MM.1S (cell line): ENCODE data around the gene ZNF454.

Experiments
- DNase-seq: peaks from one replicate; pipeline ENCODE4 v3.0.0-alpha.2; 2015
- H2AFZ ChIP-seq: fragments of 300-600 bp; sonication (generic); 2 replicates; pipeline ENCODE4 v1.6.0; 2016; ENCODE audit warnings: antibody characterized with exemption, low read length
- H3F3A ChIP-seq: fragments of 300-600 bp; sonication (generic); 2 replicates; pipeline ENCODE4 v1.6.1; 2016; ENCODE audit warnings: mild to moderate bottlenecking, antibody characterized with exemption, low read length, moderate library complexity, mixed read lengths; ENCODE audit not compliant: insufficient read depth
- H3K27ac ChIP-seq: fragments of 300-600 bp; sonication (generic); 2 replicates; pipeline ENCODE4 v1.5.1; 2016; ENCODE audit warnings: mild to moderate bottlenecking, low read length
- H3K27me3 ChIP-seq: fragments of 300-600 bp; sonication (generic); replicated peaks from 2 replicates; pipeline ENCODE4 v1.6.0; 2016; ENCODE audit warnings: low read length; ENCODE audit not compliant: insufficient read depth
- H3K36me3 ChIP-seq: fragments of 300-600 bp; sonication (generic); replicated peaks from 2 replicates; pipeline ENCODE4 v1.6.1; 2016; ENCODE audit warnings: mild to moderate bottlenecking, low read length, mixed read lengths; ENCODE audit not compliant: insufficient read depth
- H3K4me1 ChIP-seq: fragments of 300-600 bp; sonication (generic); 2 replicates; pipeline ENCODE4 v1.6.1; 2016; ENCODE audit warnings: low read length, mixed read lengths
- H3K4me2 ChIP-seq: fragments of 300-600 bp; sonication (generic); 2 replicates; pipeline ENCODE4 v1.6.0; 2016; ENCODE audit warnings: low read depth, low read length
- H3K4me3 ChIP-seq: fragments of 300-600 bp; sonication (generic); 2 replicates; pipeline ENCODE4 v1.5.1; 2016; ENCODE audit warnings: low read length, mixed read lengths
- H3K79me2 ChIP-seq: fragments of 300-600 bp; sonication (generic); 2 replicates; pipeline ENCODE4 v1.6.1; 2016; ENCODE audit warnings: mixed run types, low read length, mixed read lengths
- H3K9ac ChIP-seq: fragments of 300-600 bp; sonication (generic); 2 replicates; pipeline ENCODE4 v1.6.1; 2016; ENCODE audit warnings: low read length, mixed read lengths
- H3K9me2 ChIP-seq: fragments of 300-600 bp; sonication (generic); replicated peaks from 2 replicates; pipeline ENCODE4 v1.6.1; 2016; ENCODE audit warnings: mild to moderate bottlenecking, low read length, mixed read lengths; ENCODE audit not compliant: insufficient read depth
- H3K9me3 ChIP-seq: fragments of 300-600 bp; sonication (generic); replicated peaks from 2 replicates; pipeline ENCODE4 v1.6.1; 2016; ENCODE audit warnings: mild to moderate bottlenecking, low read length, mixed read lengths; ENCODE audit not compliant: insufficient read depth
- H4K20me1 ChIP-seq: fragments of 300-600 bp; sonication (generic); 2 replicates; pipeline ENCODE4 v1.6.1; 2016; ENCODE audit warnings: mild to moderate bottlenecking, low read length, moderate library complexity, mixed read lengths; ENCODE audit not compliant: insufficient read depth
- CTCF ChIP-seq: fragments of 300-600 bp; sonication (generic); IDR thresholded peaks from 2 replicates; pipeline ENCODE4 v1.5.1; 2016; ENCODE audit warnings: antibody characterized with exemption, low read length, mixed read lengths
- EZH2 ChIP-seq: fragments of 300-600 bp; sonication (generic); optimal IDR thresholded peaks from 2 replicates; pipeline ENCODE3; 2017; ENCODE audit warnings: low read depth, mild to moderate bottlenecking, antibody characterized with exemption, low read length, mixed read lengths
- EZH2phosphoT487 ChIP-seq: fragments of 300-600 bp; sonication (generic); IDR thresholded peaks from 2 replicates; pipeline ENCODE4 v1.6.1; 2018; ENCODE audit warnings: antibody characterized with exemption, low read length

The ZNF454 gene

GRCh38 chr5:178981381-178981780 lies 40.4 kb downstream of the ZNF454 start:
- no peak for DNase-seq
- no peak overlapping the region for H2AFZ ChIP-seq
- no peaks in the 10 kb centered on the region for H3K36me3 ChIP-seq

GRCh38 chr5:178982941-178983340 lies 41.9 kb downstream of the ZNF454 start:
- Histone ChIP-seq H3K4me2 (no peak overlapping the region), H2AFZ (no peak overlapping the region), H3K36me3 (no peaks in the 10 kb centered on the region), H3K27ac (no peak overlapping the region), H3K4me3 (no peak overlapping the region), H4K20me1 (no peaks in the 10 kb centered on the region), H3K9me2 (no peaks in the 10 kb centered on the region), H3K27me3 (no peaks in the 10 kb centered on the region), H3F3A (no peaks in the 10 kb centered on the region), H3K9ac (no peak overlapping the region), H3K9me3 (no peaks in the 10 kb centered on the region), H3K4me1 (no peaks in the 10 kb centered on the region), H3K79me2 (no peaks in the 10 kb centered on the region)
- TF ChIP-seq EZH2phosphoT487 (no peak), CTCF (no peak), EZH2 (no peak)
- DNase-seq, result no peak

More at GRCh38 chr5:178981381-178981780, 40.4 kb downstream of the ZNF454 start:
- H4K20me1 ChIP-seq, result no peaks in the 10 kb centered on the region
- no peaks in the 10 kb centered on the region for H3K9me2 ChIP-seq
- TF ChIP-seq EZH2phosphoT487 (no peak), CTCF (no peak), EZH2 (no peak)
- no peak overlapping the region for H3K27ac ChIP-seq
- no peak overlapping the region for H3K9ac ChIP-seq
- H3F3A ChIP-seq, result no peaks in the 10 kb centered on the region
- H3K27me3 ChIP-seq, result no peaks in the 10 kb centered on the region
- no peaks in the 10 kb centered on the region for H3K4me1 ChIP-seq
- H3K9me3 ChIP-seq, result no peaks in the 10 kb centered on the region
- H3K4me2 ChIP-seq, result no peak overlapping the region
- no peak overlapping the region for H3K4me3 ChIP-seq
- no peaks in the 10 kb centered on the region for H3K79me2 ChIP-seq

- TF ChIP-seq EZH2phosphoT487 (no peak), CTCF (no peak), EZH2 (no peak)
- no peaks in the 10 kb centered on the region for H3K9me3 ChIP-seq
- H3K27me3 ChIP-seq, result no peaks in the 10 kb centered on the region
- H3K4me2 ChIP-seq, result no peak overlapping the region
- no peak overlapping the region for H3K9ac ChIP-seq
- no peaks in the 10 kb centered on the region for H3F3A ChIP-seq
- no peak overlapping the region for H3K27ac ChIP-seq
- H3K4me1 ChIP-seq, result no peaks in the 10 kb centered on the region
- H3K36me3 ChIP-seq, result no peaks in the 10 kb centered on the region
- no peak overlapping the region for H2AFZ ChIP-seq
- H3K9me2 ChIP-seq, result no peaks in the 10 kb centered on the region
- H3K79me2 ChIP-seq, result no peaks in the 10 kb centered on the region
- no peak overlapping the region for H3K4me3 ChIP-seq
- H4K20me1 ChIP-seq, result no peaks in the 10 kb centered on the region
- DNase-seq, result no peak
Observed at GRCh38 chr5:178983728-178984127, 42.7 kb downstream of the ZNF454 start.
